ENCODE results near the gene TNNT1. TPM values are rescaled to one million over a fixed set of nuclear protein-coding genes. Genes with fewer than 3 reads are reported as not detected.
A peak's percentile ranks its signal among the peaks of the same experiment; 100 is the strongest.

The TNNT1 gene
- polyA plus RNA-seq, 1 donor from 2014 or later, result 6.2 TPM

DNA sequence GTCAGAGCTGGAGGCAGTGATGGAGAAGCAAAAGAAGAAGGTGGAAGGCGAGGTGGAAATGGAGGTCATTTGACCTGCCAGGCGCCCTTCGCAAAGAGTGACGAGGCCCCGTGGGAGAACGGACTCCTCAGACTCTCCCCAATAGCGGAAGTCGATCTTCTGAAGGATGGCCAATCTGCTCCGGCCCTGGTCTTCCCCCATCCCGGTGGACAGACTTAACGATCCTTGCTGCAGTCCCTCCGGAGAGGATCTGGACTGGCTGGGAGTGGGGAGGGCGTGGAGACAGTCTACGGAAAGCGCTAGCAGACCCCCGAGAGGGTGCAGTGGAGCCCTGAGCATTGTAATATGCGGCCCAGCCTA, 61.5 kb downstream of the TNNT1 start:
- no peaks in the 10 kb centered on the region for H3K36me3 ChIP-seq (ENCODE audit: insufficient read depth, low read length)
- peak overlapping the region; percentile 90 for H3K4me3 ChIP-seq (ENCODE audit: low read length)
- H3K27ac ChIP-seq (ENCODE audit: low read length), result peak overlapping the region; percentile 74
- peak overlapping the region; percentile 40 for H2AFZ ChIP-seq (ENCODE audit: low read depth, low read length)
- H4K20me1 ChIP-seq (ENCODE audit: insufficient read depth), result no peaks in the 10 kb centered on the region
- TF ChIP-seq SMC3 (conservative IDR thresholded peaks at IDR 0.05; ENCODE audit: poor library complexity), result no peak
- no peak for TF ChIP-seq EP300 (conservative IDR thresholded peaks at IDR 0.05; ENCODE audit: poor library complexity, severe bottlenecking)
- TF ChIP-seq, protein P1, sequence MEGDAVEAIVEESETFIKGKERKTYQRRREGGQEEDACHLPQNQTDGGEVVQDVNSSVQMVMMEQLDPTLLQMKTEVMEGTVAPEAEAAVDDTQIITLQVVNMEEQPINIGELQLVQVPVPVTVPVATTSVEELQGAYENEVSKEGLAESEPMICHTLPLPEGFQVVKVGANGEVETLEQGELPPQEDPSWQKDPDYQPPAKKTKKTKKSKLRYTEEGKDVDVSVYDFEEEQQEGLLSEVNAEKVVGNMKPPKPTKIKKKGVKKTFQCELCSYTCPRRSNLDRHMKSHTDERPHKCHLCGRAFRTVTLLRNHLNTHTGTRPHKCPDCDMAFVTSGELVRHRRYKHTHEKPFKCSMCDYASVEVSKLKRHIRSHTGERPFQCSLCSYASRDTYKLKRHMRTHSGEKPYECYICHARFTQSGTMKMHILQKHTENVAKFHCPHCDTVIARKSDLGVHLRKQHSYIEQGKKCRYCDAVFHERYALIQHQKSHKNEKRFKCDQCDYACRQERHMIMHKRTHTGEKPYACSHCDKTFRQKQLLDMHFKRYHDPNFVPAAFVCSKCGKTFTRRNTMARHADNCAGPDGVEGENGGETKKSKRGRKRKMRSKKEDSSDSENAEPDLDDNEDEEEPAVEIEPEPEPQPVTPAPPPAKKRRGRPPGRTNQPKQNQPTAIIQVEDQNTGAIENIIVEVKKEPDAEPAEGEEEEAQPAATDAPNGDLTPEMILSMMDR (IDR thresholded peaks at IDR 0.05; ENCODE audit: poor library complexity, severe bottlenecking), result no peak
- TF ChIP-seq POLR2AphosphoS5 (IDR thresholded peaks at IDR 0.05), result no peak
- no peak for TF ChIP-seq RAD21 (conservative IDR thresholded peaks at IDR 0.05)
- TF ChIP-seq MXI1 (conservative IDR thresholded peaks at IDR 0.05; ENCODE audit: poor library complexity, severe bottlenecking), result no peak
- TF ChIP-seq, protein P2, sequence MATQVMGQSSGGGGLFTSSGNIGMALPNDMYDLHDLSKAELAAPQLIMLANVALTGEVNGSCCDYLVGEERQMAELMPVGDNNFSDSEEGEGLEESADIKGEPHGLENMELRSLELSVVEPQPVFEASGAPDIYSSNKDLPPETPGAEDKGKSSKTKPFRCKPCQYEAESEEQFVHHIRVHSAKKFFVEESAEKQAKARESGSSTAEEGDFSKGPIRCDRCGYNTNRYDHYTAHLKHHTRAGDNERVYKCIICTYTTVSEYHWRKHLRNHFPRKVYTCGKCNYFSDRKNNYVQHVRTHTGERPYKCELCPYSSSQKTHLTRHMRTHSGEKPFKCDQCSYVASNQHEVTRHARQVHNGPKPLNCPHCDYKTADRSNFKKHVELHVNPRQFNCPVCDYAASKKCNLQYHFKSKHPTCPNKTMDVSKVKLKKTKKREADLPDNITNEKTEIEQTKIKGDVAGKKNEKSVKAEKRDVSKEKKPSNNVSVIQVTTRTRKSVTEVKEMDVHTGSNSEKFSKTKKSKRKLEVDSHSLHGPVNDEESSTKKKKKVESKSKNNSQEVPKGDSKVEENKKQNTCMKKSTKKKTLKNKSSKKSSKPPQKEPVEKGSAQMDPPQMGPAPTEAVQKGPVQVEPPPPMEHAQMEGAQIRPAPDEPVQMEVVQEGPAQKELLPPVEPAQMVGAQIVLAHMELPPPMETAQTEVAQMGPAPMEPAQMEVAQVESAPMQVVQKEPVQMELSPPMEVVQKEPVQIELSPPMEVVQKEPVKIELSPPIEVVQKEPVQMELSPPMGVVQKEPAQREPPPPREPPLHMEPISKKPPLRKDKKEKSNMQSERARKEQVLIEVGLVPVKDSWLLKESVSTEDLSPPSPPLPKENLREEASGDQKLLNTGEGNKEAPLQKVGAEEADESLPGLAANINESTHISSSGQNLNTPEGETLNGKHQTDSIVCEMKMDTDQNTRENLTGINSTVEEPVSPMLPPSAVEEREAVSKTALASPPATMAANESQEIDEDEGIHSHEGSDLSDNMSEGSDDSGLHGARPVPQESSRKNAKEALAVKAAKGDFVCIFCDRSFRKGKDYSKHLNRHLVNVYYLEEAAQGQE (IDR thresholded peaks at IDR 0.05; ENCODE audit: borderline replicate concordance), result no peak
- no peak for TF ChIP-seq TAF1 (IDR thresholded peaks at IDR 0.05; ENCODE audit: low read depth)
- TF ChIP-seq EZH2 (IDR thresholded peaks at IDR 0.05; ENCODE audit: borderline replicate concordance, insufficient read depth, low read length, poor library complexity, severe bottlenecking), result no peak
- no peaks in the 10 kb centered on the region for H3F3A ChIP-seq (ENCODE audit: insufficient read depth, low read length, poor library complexity, severe bottlenecking)
- H3K9me2 ChIP-seq (ENCODE audit: insufficient read depth, low read length), result no peaks in the 10 kb centered on the region
- H3K4me2 ChIP-seq (ENCODE audit: low read length), result peak overlapping the region; percentile 63
- H3K9me3 ChIP-seq (ENCODE audit: low read length), result no peaks in the 10 kb centered on the region
- peaks cover 3% of the 10 kb centered on the region for H3K27me3 ChIP-seq (ENCODE audit: insufficient read depth, low read depth, low read length)
- H3K79me2 ChIP-seq (replicated peaks; ENCODE audit: insufficient read depth, low read length), result peaks cover 3% of the 10 kb centered on the region
- H3K9ac ChIP-seq (ENCODE audit: low read length), result peak overlapping the region; percentile 78

DNA sequence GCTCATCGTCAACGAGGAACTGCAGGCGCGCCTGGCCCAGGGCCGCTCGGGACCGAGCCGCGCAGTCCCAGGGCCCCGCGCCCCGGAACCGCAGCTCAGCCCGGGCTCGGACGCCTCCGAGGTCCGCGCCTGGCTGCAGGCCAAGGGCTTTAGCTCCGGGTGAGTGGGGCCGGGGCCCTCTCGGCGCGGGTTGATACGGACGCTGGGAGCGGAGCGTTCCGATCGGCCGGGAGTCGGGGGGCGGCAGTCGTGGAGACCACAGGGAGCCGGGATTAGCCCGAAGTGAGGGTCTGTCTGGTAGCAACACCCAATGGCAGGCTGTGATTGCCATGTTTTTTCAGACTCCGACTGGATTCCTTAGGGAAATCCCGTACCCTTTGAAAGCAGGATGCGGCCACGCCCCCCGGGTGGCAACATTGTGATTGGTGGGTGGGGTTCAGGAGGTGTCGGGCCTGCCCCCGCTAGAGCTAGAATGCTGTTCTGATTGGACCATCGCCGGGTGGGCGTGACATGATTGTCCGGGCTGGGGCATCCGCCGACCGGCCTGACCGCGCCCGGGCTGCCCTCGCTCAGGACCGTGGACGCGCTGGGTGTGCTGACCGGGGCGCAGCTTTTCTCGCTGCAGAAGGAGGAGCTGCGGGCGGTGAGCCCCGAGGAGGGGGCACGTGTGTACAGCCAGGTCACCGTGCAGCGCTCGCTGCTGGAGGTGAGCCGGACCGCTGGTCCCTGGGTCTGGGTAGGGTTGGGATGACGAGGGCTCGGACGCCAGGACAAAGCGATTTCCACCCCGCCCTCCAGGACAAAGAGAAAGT, 62.1 kb downstream of the TNNT1 start:
- Histone ChIP-seq H3F3A (ENCODE audit: insufficient read depth, low read length, poor library complexity, severe bottlenecking) (no peaks in the 10 kb centered on the region), H3K79me2 (replicated peaks; ENCODE audit: insufficient read depth, low read length) (peaks cover 3% of the 10 kb centered on the region), H3K9me2 (ENCODE audit: insufficient read depth, low read length) (no peaks in the 10 kb centered on the region), H3K36me3 (ENCODE audit: insufficient read depth, low read length) (no peaks in the 10 kb centered on the region), H3K27me3 (ENCODE audit: insufficient read depth, low read depth, low read length) (peaks cover 9% of the 10 kb centered on the region), H3K9ac (ENCODE audit: low read length) (peak overlapping the region; percentile 78), H4K20me1 (ENCODE audit: insufficient read depth) (no peaks in the 10 kb centered on the region), H3K27ac (ENCODE audit: low read length) (peak overlapping the region; percentile 74), H2AFZ (ENCODE audit: low read depth, low read length) (peak overlapping the region; percentile 51), H3K4me3 (ENCODE audit: low read length) (peak overlapping the region; percentile 90), H3K9me3 (ENCODE audit: low read length) (no peaks in the 10 kb centered on the region), H3K4me2 (ENCODE audit: low read length) (peak overlapping the region; percentile 78)
- TF ChIP-seq MXI1 (conservative IDR thresholded peaks at IDR 0.05; ENCODE audit: poor library complexity, severe bottlenecking) (peak; percentile 76), EP300 (conservative IDR thresholded peaks at IDR 0.05; ENCODE audit: poor library complexity, severe bottlenecking) (peak; percentile 35), RAD21 (conservative IDR thresholded peaks at IDR 0.05) (no peak), EZH2 (IDR thresholded peaks at IDR 0.05; ENCODE audit: borderline replicate concordance, insufficient read depth, low read length, poor library complexity, severe bottlenecking) (no peak), POLR2AphosphoS5 (IDR thresholded peaks at IDR 0.05) (peak; percentile 80), SMC3 (conservative IDR thresholded peaks at IDR 0.05; ENCODE audit: poor library complexity) (no peak), TAF1 (IDR thresholded peaks at IDR 0.05; ENCODE audit: low read depth) (peak; percentile 64)
- TF ChIP-seq, protein P2 (IDR thresholded peaks at IDR 0.05; ENCODE audit: borderline replicate concordance), result peak; percentile 54
- TF ChIP-seq, protein P1 (IDR thresholded peaks at IDR 0.05; ENCODE audit: poor library complexity, severe bottlenecking), result no peak

Measured in neural cell (in vitro differentiated cells).